ENCODE results near the gene LAIR2.
"Not testable (repeated sequence)": the region's sequence is repeated elsewhere in the genome, so short reads cannot be mapped to it uniquely, and the experiment has no call there.

Gene LAIR2

DNA sequence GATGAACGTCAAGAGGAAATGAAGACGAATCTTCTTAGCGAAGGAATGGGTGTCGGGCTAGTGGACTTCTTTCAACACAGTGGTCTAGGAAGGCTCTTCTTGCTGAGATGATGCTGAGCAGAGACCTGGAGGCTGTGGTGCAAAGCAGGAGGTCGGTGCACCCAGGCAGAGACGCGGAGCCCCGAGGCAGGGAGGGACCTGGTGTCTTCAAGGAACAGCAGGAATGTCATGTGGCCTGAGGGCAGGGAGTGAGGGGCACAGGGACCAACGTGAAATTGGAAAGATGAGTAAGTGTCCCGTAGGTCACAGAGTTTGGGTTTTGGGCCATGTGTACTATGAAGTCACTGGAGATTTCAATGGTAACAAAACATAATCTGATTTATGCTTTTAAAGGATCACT lies 18.2 kb upstream of the LAIR2 start:
- Histone ChIP-seq H3K36me3 (ENCODE audit: control insufficient read depth, low read depth, low read length) (no peaks in the 10 kb centered on the region), H3K27me3 (ENCODE audit: control insufficient read depth, insufficient read depth, low read length) (no peaks in the 10 kb centered on the region), H3K4me1 (ENCODE audit: control insufficient read depth, low read depth, low read length) (no peaks in the 10 kb centered on the region), H3K9me3 (ENCODE audit: control insufficient read depth, low read depth, low read length) (peaks cover 3% of the 10 kb centered on the region), H3K4me3 (ENCODE audit: low read length) (no peak overlapping the region), H3K27ac (ENCODE audit: low read length) (no peak overlapping the region), H3K9ac (ENCODE audit: low read length) (no peak overlapping the region)

DNA sequence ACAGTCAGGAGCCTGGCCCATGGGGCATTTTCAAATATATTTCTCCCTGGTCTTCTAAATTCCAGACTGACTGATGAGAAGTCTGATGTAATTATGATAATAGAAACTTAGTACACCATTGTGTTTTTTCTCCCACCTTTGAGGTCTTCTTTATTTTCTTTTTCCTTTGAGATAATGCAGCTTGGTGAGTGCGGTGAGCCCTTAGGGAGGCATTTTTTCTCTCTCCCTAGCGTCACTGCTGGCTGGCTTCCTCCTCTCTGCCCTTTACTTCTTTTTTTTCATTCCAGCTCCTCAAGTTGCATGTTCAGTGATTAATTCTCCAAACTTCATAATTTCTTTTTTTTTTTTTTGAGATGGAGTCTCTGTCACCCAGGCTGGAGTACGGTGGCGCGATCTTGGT lies 16.8 kb upstream of the LAIR2 start:
- Histone ChIP-seq H3K4me3 (ENCODE audit: low read length) (no peak overlapping the region), H3K27me3 (ENCODE audit: control insufficient read depth, insufficient read depth, low read length) (no peaks in the 10 kb centered on the region), H3K27ac (ENCODE audit: low read length) (no peak overlapping the region), H3K9me3 (ENCODE audit: control insufficient read depth, low read depth, low read length) (peaks cover 7% of the 10 kb centered on the region), H3K9ac (ENCODE audit: low read length) (no peak overlapping the region), H3K36me3 (ENCODE audit: control insufficient read depth, low read depth, low read length) (no peaks in the 10 kb centered on the region), H3K4me1 (ENCODE audit: control insufficient read depth, low read depth, low read length) (no peaks in the 10 kb centered on the region)

DNA sequence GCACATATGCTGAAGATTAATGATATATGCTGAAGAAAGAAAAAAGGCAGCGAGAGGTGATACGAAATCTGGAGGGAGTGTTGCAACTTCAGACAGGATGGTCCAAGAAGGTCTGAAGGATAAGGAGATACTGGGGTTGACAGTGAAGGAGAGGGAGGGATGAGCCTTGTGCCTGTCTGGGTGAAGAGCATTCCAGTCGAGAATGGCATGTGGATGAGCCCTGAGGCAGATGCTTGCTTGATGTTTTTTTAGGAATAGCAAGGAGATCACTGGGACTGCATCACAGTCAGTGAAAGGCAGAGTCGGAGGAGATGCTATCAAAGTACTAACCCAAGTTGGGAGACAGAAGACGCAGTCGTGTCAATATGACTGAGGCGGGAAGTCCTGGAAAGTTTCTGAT lies 13.3 kb upstream of the LAIR2 start:
- no peak overlapping the region for H3K9ac ChIP-seq (ENCODE audit: low read length)
- H3K27me3 ChIP-seq (ENCODE audit: control insufficient read depth, insufficient read depth, low read length) = no peaks in the 10 kb centered on the region
- no peaks in the 10 kb centered on the region for H3K36me3 ChIP-seq (ENCODE audit: control insufficient read depth, low read depth, low read length)
- peaks cover 20% of the 10 kb centered on the region for H3K9me3 ChIP-seq (ENCODE audit: control insufficient read depth, low read depth, low read length)
- H3K4me1 ChIP-seq (ENCODE audit: control insufficient read depth, low read depth, low read length) = no peaks in the 10 kb centered on the region
- no peak overlapping the region for H3K4me3 ChIP-seq (ENCODE audit: low read length)
- H3K27ac ChIP-seq (ENCODE audit: low read length) = no peak overlapping the region

DNA sequence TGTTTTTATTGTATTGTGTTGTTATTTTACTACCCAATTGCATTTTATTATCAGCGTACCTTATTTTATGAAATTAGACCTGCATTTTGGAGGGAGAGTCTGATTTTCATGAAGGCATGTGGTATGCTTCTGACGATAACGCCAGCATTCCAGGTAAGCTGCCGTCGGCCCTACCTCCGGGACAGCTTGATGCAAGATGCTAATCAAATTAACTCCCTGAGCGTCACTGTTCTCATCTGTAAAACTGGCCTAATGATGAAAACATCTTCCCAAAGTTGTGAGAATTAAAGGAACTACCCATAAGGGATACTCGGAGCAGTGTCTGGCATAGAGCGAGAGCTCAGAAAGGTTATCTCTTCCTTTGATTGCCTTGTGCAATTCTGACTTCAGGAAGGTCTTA lies 12.9 kb upstream of the LAIR2 start:
- no peaks in the 10 kb centered on the region for H3K27me3 ChIP-seq (ENCODE audit: control insufficient read depth, insufficient read depth, low read length)
- H3K9ac ChIP-seq (ENCODE audit: low read length) = no peak overlapping the region
- no peaks in the 10 kb centered on the region for H3K36me3 ChIP-seq (ENCODE audit: control insufficient read depth, low read depth, low read length)
- peaks cover 20% of the 10 kb centered on the region for H3K9me3 ChIP-seq (ENCODE audit: control insufficient read depth, low read depth, low read length)
- H3K4me3 ChIP-seq (ENCODE audit: low read length) = no peak overlapping the region
- H3K27ac ChIP-seq (ENCODE audit: low read length) = no peak overlapping the region
- H3K4me1 ChIP-seq (ENCODE audit: control insufficient read depth, low read depth, low read length) = no peaks in the 10 kb centered on the region

DNA sequence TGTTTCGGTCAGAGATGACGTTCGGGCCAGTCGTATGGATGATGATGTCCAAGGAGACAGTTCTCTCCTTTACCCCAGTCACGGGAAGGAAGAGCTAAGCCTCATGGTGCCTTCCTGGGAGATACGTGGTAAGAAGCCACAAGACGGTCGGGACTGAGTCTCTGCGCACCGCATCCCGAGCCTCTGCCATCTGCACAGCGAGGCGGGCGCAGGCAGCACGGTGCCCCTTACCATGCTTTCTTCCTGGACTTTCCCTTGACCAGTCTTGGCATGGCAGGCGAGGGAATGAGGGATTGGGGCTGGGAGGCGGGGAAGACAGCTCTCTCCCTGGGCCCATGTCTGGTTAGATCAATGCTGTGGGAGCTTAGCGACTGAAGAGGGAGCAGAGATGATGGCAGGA lies 10.1 kb upstream of the LAIR2 start:
- Histone ChIP-seq H3K27ac (ENCODE audit: low read length) (no peak overlapping the region), H3K4me1 (ENCODE audit: control insufficient read depth, low read depth, low read length) (no peaks in the 10 kb centered on the region), H3K27me3 (ENCODE audit: control insufficient read depth, insufficient read depth, low read length) (no peaks in the 10 kb centered on the region), H3K9me3 (ENCODE audit: control insufficient read depth, low read depth, low read length) (peaks cover 21% of the 10 kb centered on the region), H3K9ac (ENCODE audit: low read length) (no peak overlapping the region), H3K4me3 (ENCODE audit: low read length) (no peak overlapping the region), H3K36me3 (ENCODE audit: control insufficient read depth, low read depth, low read length) (no peaks in the 10 kb centered on the region)

DNA sequence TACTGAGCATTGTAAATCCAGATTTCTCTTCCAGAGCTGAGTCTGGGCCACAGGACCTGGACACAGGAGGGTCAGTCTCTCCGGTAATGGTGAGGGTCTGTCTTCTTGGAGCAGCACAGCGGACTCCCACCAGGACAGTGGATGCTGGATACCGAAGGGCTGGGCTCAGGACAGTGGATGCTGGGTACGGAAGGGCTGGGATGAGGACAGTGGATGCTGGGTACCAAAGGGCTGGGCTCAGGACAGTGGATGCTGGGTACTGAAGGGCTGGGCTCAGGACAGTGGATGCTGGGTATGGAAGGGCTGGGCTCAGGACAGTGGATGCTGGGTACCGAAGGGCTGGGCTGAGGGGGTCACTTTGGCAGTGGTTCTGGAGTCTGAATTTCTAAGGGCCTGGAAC lies 9.6 kb upstream of the LAIR2 start:
- not testable (repeated sequence) for H3K9ac ChIP-seq (ENCODE audit: low read length); H3K27ac ChIP-seq (ENCODE audit: low read length); H3K36me3 ChIP-seq (ENCODE audit: control insufficient read depth, low read depth, low read length); H3K4me1 ChIP-seq (ENCODE audit: control insufficient read depth, low read depth, low read length); H3K27me3 ChIP-seq (ENCODE audit: control insufficient read depth, insufficient read depth, low read length); H3K4me3 ChIP-seq (ENCODE audit: low read length)
- peaks cover 21% of the 10 kb centered on the region for H3K9me3 ChIP-seq (ENCODE audit: control insufficient read depth, low read depth, low read length)

DNA sequence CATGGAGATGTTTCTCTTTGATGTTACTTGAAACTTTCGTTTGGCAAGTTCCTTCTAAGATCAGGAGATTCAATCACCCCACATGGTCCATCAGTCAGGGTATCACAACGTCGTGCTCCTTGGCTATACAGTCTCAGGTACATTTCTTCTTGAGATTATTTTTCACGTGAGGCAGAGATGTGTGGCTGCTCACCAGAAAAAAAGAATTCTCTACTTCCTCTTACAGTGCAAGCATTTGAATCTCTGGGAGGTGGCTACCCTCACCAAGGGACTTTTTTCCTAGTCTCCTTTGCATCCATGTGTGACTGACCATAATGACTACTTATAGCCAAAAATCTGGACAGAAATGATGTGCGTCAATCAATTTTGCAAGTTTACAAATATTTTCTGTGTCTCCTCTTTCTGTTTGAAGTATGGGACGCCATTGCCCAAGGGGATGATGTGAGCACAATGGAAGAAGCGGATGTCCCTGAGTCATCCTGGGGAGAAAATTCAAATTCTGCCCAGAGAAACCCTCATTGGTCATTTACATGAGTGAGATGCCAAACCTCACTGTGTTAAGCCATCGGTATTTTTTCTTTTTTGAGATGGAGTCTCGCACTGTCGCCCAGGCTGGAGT lies 8.6 kb upstream of the LAIR2 start:
- no peak overlapping the region for H3K27ac ChIP-seq (ENCODE audit: low read length)
- peaks cover 23% of the 10 kb centered on the region for H3K9me3 ChIP-seq (ENCODE audit: control insufficient read depth, low read depth, low read length)

DNA sequence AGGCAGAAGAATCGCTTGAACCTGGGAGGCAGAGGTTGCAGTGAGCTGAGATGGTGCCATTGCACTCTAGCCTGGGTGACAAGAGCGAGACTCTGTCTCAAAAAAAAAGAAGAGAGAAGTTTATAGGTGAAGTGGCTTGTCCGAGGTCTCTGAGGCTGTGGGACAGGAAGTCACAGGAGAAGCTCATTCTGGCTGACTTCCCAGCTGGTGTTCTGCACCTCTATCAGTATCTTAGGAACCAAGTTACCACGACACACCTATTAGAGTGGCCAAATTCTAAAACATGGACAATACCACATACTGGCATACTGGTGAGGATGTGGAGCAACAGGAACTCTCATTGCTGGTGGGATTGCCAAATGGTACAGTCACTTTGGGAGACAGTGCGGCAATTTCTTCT lies 7.3 kb upstream of the LAIR2 start:
- H3K9ac ChIP-seq (ENCODE audit: low read length); H3K36me3 ChIP-seq (ENCODE audit: control insufficient read depth, low read depth, low read length); H3K27ac ChIP-seq (ENCODE audit: low read length); H3K4me3 ChIP-seq (ENCODE audit: low read length); H3K27me3 ChIP-seq (ENCODE audit: control insufficient read depth, insufficient read depth, low read length); H3K4me1 ChIP-seq (ENCODE audit: control insufficient read depth, low read depth, low read length): not testable (repeated sequence)
- H3K9me3 ChIP-seq (ENCODE audit: control insufficient read depth, low read depth, low read length) = peaks cover 25% of the 10 kb centered on the region

More for the DNA sequence above, 8.6 kb upstream of the LAIR2 start:
- H3K27me3 ChIP-seq (ENCODE audit: control insufficient read depth, insufficient read depth, low read length) = no peaks in the 10 kb centered on the region
- no peaks in the 10 kb centered on the region for H3K4me1 ChIP-seq (ENCODE audit: control insufficient read depth, low read depth, low read length)
- H3K4me3 ChIP-seq (ENCODE audit: low read length) = no peak overlapping the region
- no peak overlapping the region for H3K9ac ChIP-seq (ENCODE audit: low read length)
- H3K36me3 ChIP-seq (ENCODE audit: control insufficient read depth, low read depth, low read length) = no peaks in the 10 kb centered on the region

DNA sequence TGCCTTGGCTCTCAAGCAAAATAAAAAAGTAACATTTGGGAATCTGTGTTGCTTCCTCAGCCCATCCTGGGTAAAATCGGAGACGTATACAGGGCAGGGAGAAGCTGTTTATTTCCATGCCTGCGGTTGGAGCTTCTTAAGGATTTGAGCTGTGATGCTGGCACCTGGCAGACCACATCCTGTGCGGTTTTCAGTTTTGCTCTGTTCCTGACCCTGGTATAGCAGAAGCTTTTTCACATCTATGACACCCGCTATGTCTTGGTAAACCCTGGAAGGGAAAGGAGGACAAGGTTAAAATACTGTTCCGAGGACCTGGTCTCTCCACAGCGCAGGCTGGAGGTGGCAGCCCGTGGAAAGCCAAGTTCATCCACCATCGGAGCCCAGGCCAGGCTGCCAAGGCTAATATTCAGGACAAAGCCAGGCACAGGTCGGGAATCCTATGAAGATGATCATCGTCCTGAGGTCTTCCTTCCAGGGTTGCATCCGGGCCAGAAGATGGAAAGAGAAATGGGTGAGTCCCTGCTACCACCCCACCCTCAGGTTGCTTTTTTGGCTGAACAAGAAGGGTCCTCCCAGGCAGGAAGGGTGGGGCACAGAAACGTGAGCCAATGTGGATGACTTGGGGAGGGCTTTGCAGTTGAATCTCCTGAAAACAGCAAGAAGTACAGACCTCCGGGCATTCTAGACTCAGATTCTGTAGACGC lies 4.7 kb upstream of the LAIR2 start:
- not testable (repeated sequence) for H3K27me3 ChIP-seq (ENCODE audit: control insufficient read depth, insufficient read depth, low read length); H3K4me1 ChIP-seq (ENCODE audit: control insufficient read depth, low read depth, low read length); H3K36me3 ChIP-seq (ENCODE audit: control insufficient read depth, low read depth, low read length); H3K9ac ChIP-seq (ENCODE audit: low read length); H3K27ac ChIP-seq (ENCODE audit: low read length); H3K4me3 ChIP-seq (ENCODE audit: low read length)
- H3K9me3 ChIP-seq (ENCODE audit: control insufficient read depth, low read depth, low read length) = peaks cover 34% of the 10 kb centered on the region

DNA sequence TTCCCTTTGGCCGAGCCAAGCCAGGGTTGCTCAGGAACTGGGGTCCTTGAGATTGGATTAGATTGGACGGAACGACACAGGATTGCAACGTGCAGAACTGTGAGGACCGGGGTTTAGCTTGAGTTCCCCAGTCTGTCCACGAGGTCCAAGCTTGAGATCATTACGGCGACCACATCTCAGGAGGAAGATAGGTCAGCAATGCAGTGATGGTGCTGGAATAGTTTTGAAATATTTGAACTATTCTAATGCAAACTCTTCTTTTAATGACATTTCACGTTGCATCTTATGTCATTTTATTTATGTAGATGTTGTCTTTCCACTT lies 4.2 kb upstream of the LAIR2 start:
- not testable (repeated sequence) for H3K27ac ChIP-seq (ENCODE audit: low read length); H3K9ac ChIP-seq (ENCODE audit: low read length); H3K4me1 ChIP-seq (ENCODE audit: control insufficient read depth, low read depth, low read length); H3K36me3 ChIP-seq (ENCODE audit: control insufficient read depth, low read depth, low read length); H3K27me3 ChIP-seq (ENCODE audit: control insufficient read depth, insufficient read depth, low read length); H3K4me3 ChIP-seq (ENCODE audit: low read length)
- peaks cover 31% of the 10 kb centered on the region for H3K9me3 ChIP-seq (ENCODE audit: control insufficient read depth, low read depth, low read length)

DNA sequence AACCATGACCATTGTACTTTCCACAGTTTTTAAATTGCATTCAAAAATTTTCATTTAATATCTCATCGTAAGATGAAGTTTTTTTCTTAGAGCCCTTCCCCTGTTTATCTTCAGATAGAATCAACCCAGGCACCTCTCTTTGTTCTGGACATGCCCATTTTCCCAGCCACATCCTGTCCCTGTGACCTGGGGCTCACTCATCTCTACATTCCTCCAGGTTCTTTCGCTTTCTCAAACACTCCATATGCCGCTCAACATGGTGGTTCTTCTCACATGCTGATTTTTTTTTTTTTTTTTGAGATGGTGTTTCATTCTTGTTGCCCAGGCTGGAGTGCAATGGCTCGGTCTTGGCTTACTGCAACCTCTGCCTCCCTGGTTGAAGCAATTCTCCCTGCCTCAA lies 2.9 kb downstream of the LAIR2 start:
- H3K4me1 ChIP-seq (ENCODE audit: control insufficient read depth, low read depth, low read length); H3K36me3 ChIP-seq (ENCODE audit: control insufficient read depth, low read depth, low read length); H3K27me3 ChIP-seq (ENCODE audit: control insufficient read depth, insufficient read depth, low read length); H3K9ac ChIP-seq (ENCODE audit: low read length); H3K4me3 ChIP-seq (ENCODE audit: low read length); H3K27ac ChIP-seq (ENCODE audit: low read length): not testable (repeated sequence)
- H3K9me3 ChIP-seq (ENCODE audit: control insufficient read depth, low read depth, low read length) = peaks cover 19% of the 10 kb centered on the region

DNA sequence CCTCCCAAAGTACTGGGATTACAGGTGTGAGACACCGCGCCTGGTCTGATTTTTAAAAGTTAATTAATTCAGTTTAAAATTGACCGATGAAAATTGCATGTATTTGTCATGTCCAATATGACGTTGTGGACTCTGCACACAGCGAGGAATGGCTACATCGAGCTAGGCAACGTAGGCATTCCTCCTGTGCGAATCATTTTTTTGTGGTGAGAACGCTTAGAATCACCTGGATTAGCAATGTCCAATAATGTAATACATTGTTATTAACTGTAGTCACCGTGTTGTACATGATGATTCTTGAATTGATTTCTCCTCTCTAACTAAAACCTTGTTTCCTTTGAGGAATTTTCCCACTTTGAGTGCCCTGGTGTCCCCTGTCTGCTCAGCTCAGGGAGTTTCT lies 3.4 kb downstream of the LAIR2 start:
- peaks cover 14% of the 10 kb centered on the region for H3K9me3 ChIP-seq (ENCODE audit: control insufficient read depth, low read depth, low read length)
- no peaks in the 10 kb centered on the region for H3K27me3 ChIP-seq (ENCODE audit: control insufficient read depth, insufficient read depth, low read length)
- no peak overlapping the region for H3K4me3 ChIP-seq (ENCODE audit: low read length)
- H3K9ac ChIP-seq (ENCODE audit: low read length) = no peak overlapping the region
- H3K27ac ChIP-seq (ENCODE audit: low read length) = no peak overlapping the region
- no peaks in the 10 kb centered on the region for H3K36me3 ChIP-seq (ENCODE audit: control insufficient read depth, low read depth, low read length)
- H3K4me1 ChIP-seq (ENCODE audit: control insufficient read depth, low read depth, low read length) = no peaks in the 10 kb centered on the region

Measured in iPS-18a (cell line).